HCT116 (cell line): Measurements from ENCODE around the gene CES3. TPM values are rescaled to one million over a fixed set of nuclear protein-coding genes. Genes with fewer than 3 reads are reported as not detected.

ENCODE experiments used
- ATAC-seq: fragments of 200-7000 bp; cut with Tn5 transposase; 2 replicates; pipeline ENCODE4 v1.9.1; 2020; ENCODE audit warnings: mild to moderate bottlenecking, moderate library complexity
- BruUV-seq: library from RNA; stranded (reverse); fragments of 400-500 nt; replicated peaks from 2 replicates; lab custom pipeline; 2021; lab: Mats Ljungman, UMichigan
- CTCF ChIA-PET: fragments of 300-600 bp; sonication (Branson Sonifier 250); formaldehyde crosslinking; loops from one replicate; lab custom pipeline; 2021; ENCODE audit warnings: antibody characterized with exemption; lab: Charles Lee
- POLR2A ChIA-PET: fragments of 300-600, 350-600 bp; sonication (Branson Sonifier 250); formaldehyde crosslinking; loops from one replicate; lab custom pipeline; 2021; ENCODE audit warnings: antibody characterized with exemption; lab: Charles Lee
- RAD21 ChIA-PET, 2 experiments: fragments of 300-600 bp; sonication (Branson Sonifier 250); formaldehyde crosslinking; loops; one replicate each; lab custom pipeline; 2023; ENCODE audit warnings: low total read pairs in 2 of 2; ENCODE audit not compliant: uncharacterized antibody in 2 of 2, unreplicated experiment in 2 of 2, low non-redundant PET in 1 of 2; lab: Charles Lee
- DNase-seq: peaks from one replicate; pipeline ENCODE4 v3.0.0-alpha.2; 2010; ENCODE audit warnings: low read depth, low spot score
- H2AFZ ChIP-seq: fragments of 200-600 bp; shearing (Covaris generic), sonication (generic); 2 replicates; pipeline ENCODE4 v1.6.1; 2017; ENCODE audit warnings: low read depth, mixed run types, mixed read lengths, antibody characterized with exemption, low read length; ENCODE audit not compliant: poor library complexity, severe bottlenecking
- H3K27ac ChIP-seq: 2 replicates; pipeline ENCODE4 v1.5.1; 2012; ENCODE audit warnings: low read depth, low read length
- H3K27me3 ChIP-seq: fragments of 200-600 bp; sonication (generic); 2 replicates; pipeline ENCODE4 v1.6.1; 2016; ENCODE audit warnings: mixed run types, low read length, mixed read lengths; ENCODE audit not compliant: insufficient read depth
- H3K36me3 ChIP-seq, 2 experiments: fragments of 200-500 bp in 1 of 2; fragments of 200-600 bp in 1 of 2; sonication (Bioruptor generic) in 1 of 2; sonication (generic) in 1 of 2; 2 replicates each; pipeline versions ENCODE4 v1.5.1 to v1.6.1; 2014 to 2016; ENCODE audit warnings: low read length in 2 of 2, inconsistent platforms in 1 of 2, mixed read lengths in 1 of 2, mixed run types in 1 of 2; ENCODE audit not compliant: insufficient read depth in 2 of 2, control insufficient read depth in 1 of 2
- H3K4me1 ChIP-seq, 2 experiments: fragments of 200-600 bp in 1 of 2; sonication (generic) in 1 of 2; 2 replicates each; pipeline versions ENCODE4 v1.5.1 to v1.6.1; 2012 to 2017; ENCODE audit warnings: low read length in 2 of 2, inconsistent platforms in 1 of 2, mild to moderate bottlenecking in 1 of 2, mixed read lengths in 1 of 2, mixed run types in 1 of 2, moderate library complexity in 1 of 2; ENCODE audit not compliant: insufficient read depth in 2 of 2, control insufficient read depth in 1 of 2
- H3K4me2 ChIP-seq: fragments of 200-600 bp; sonication (generic); 2 replicates; pipeline ENCODE4 v1.6.1; 2017; ENCODE audit warnings: mixed run types, low read length, mixed read lengths
- H3K4me3 ChIP-seq, 2 experiments: fragments of 200-600 bp in 1 of 2; sonication (generic) in 1 of 2; replicated peaks in 1 of 2; 2 replicates each; pipeline ENCODE4 v1.5.1; 2011 to 2016; ENCODE audit warnings: low read length in 2 of 2, control low read depth in 1 of 2, low read depth in 1 of 2, mild to moderate bottlenecking in 1 of 2, mixed read lengths in 1 of 2, mixed run types in 1 of 2
- H3K79me2 ChIP-seq: fragments of 200-600 bp; sonication (generic); 2 replicates; pipeline ENCODE4 v1.6.1; 2017; ENCODE audit warnings: mild to moderate bottlenecking, mixed run types, low read length, moderate library complexity, mixed read lengths; ENCODE audit not compliant: insufficient read depth
- H3K9ac ChIP-seq: fragments of 200-600 bp; sonication (generic); 2 replicates; pipeline ENCODE4 v1.6.1; 2016; ENCODE audit warnings: low read length, mixed read lengths
- H3K9me2 ChIP-seq: fragments of 200-600 bp; sonication (generic), shearing (Covaris generic); 2 replicates; pipeline ENCODE4 v1.6.1; 2017; ENCODE audit warnings: mixed run types, mild to moderate bottlenecking, moderate library complexity; ENCODE audit not compliant: insufficient read depth
- H3K9me3 ChIP-seq, 2 experiments: fragments of 200-500 bp in 1 of 2; fragments of 200-600 bp in 1 of 2; sonication (Bioruptor generic) in 1 of 2; sonication (generic) in 1 of 2; 2 replicates each; pipeline ENCODE4 v1.6.1; 2014 to 2017; ENCODE audit warnings: low read length in 2 of 2, mixed read lengths in 2 of 2, inconsistent platforms in 1 of 2, low read depth in 1 of 2, mild to moderate bottlenecking in 1 of 2, mixed run types in 1 of 2, moderate library complexity in 1 of 2; ENCODE audit not compliant: control insufficient read depth in 1 of 2, insufficient read depth in 1 of 2
- H4K20me1 ChIP-seq: fragments of 200-600 bp; sonication (generic), shearing (Covaris generic); 2 replicates; pipeline ENCODE4 v1.6.1; 2017; ENCODE audit warnings: mixed run types, mild to moderate bottlenecking, moderate library complexity; ENCODE audit not compliant: insufficient read depth
- CEBPB ChIP-seq: IDR thresholded peaks from 2 replicates; pipeline ENCODE4 v1.6.1; 2012; ENCODE audit warnings: low read depth
- EGR1 ChIP-seq: IDR thresholded peaks from 2 replicates; pipeline ENCODE4 v1.6.1; 2012; ENCODE audit warnings: low read depth
- ELF1 ChIP-seq: IDR thresholded peaks from 2 replicates; pipeline ENCODE4 v1.6.1; 2012; ENCODE audit warnings: low read depth, borderline replicate concordance
- EZH2 ChIP-seq: fragments of 200-600 bp; sonication (generic); IDR thresholded peaks from 2 replicates; pipeline ENCODE4 v1.6.1; 2017; ENCODE audit warnings: antibody characterized with exemption, mixed run types
- FOSL1 ChIP-seq: IDR thresholded peaks from 2 replicates; pipeline ENCODE4 v1.6.1; 2012; ENCODE audit warnings: low read depth
- JUND ChIP-seq: IDR thresholded peaks from 2 replicates; pipeline ENCODE4 v1.6.1; 2012
- POLR2AphosphoS5 ChIP-seq: IDR thresholded peaks from 2 replicates; pipeline ENCODE4 v1.6.1; 2011; ENCODE audit warnings: mild to moderate bottlenecking, low read depth, low read length, moderate library complexity
- RAD21 ChIP-seq: IDR thresholded peaks from 2 replicates; pipeline ENCODE4 v1.6.1; 2012; ENCODE audit warnings: low read depth, mild to moderate bottlenecking
- SIN3A ChIP-seq: IDR thresholded peaks from 2 replicates; pipeline ENCODE4 v1.6.1; 2012; ENCODE audit warnings: low read depth
- SP1 ChIP-seq: IDR thresholded peaks from 2 replicates; pipeline ENCODE4 v1.6.1; 2012; ENCODE audit warnings: low read depth
- SRF ChIP-seq: IDR thresholded peaks from 2 replicates; pipeline ENCODE4 v1.6.1; 2012; ENCODE audit warnings: low read depth
- YY1 ChIP-seq: IDR thresholded peaks from 2 replicates; pipeline ENCODE4 v1.6.1; 2011; ENCODE audit warnings: low read length, low read depth, moderate library complexity, mild to moderate bottlenecking; ENCODE audit not compliant: insufficient replicate concordance; ENCODE audit errors: extremely low read depth
- ZFX ChIP-seq: fragments of 450-650 bp; IDR thresholded peaks from 2 replicates; pipeline ENCODE4 v1.6.1; 2017
- ZNF274 ChIP-seq: fragments of 200-500 bp; sonication (Bioruptor generic); IDR thresholded peaks from 2 replicates; pipeline ENCODE4 v1.6.1; 2014; ENCODE audit warnings: mild to moderate bottlenecking, low read depth, low read length, inconsistent platforms
- intact Hi-C: fragments of 100-400 bp; cut with micrococcal nuclease; formaldehyde crosslinking; loops from 2 replicates; pipeline ENCODE4 v1.10.0; 2022
- total RNA-seq: library from RNA; stranded (reverse); gene quantifications from one replicate; pipeline ENCODE4 v1.2.1, GENCODE V29; 2021; ENCODE audit not compliant: unreplicated experiment
- TF ChIP-seq, protein P1 (sequence below): IDR thresholded peaks from 2 replicates; pipeline ENCODE4 v1.6.1; 2012
- TF ChIP-seq, protein P2 (sequence below): IDR thresholded peaks from 2 replicates; pipeline ENCODE4 v1.6.1; 2012

Gene CES3
- total RNA-seq, 1 experiment from 2014 or later, result 10.8 TPM

DNA sequence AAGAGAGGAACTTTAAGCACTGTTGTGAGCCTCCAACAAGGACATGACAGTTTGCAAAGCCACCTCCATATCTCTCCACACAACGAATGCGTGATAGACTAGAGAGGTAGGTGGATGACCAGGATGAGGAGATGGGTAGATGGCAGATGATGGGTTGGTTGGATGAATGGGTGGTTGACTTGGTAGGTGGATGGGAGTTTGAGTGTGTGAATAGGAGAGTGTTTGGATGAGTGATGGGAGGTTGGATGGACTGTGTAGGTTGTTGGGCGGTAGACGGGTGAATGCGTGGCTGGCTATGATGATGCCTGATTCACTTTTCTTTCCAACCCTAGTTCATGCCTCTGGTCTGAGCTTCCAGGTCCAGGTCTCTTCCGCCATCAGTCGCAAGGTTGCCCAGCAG is 46.5 kb upstream of the CES3 start:
- H3K4me3 ChIP-seq, result no peak overlapping the region
- POLR2A ChIA-PET, result no interaction called here
- intact Hi-C loops, result no loop called here
- H3K27me3 ChIP-seq, result no peaks in the 10 kb centered on the region
- RAD21 ChIA-PET, result no interaction called here
- ATAC-seq, result no peak
- no peaks in the 10 kb centered on the region for H3K9me3 ChIP-seq
- no peak overlapping the region for H2AFZ ChIP-seq
- no TSS peak for BruUV-seq
- no peak overlapping the region for H3K27ac ChIP-seq
- H3K4me1 ChIP-seq, result peaks cover 0 to 13% of the 10 kb centered on the region in 2 experiments; a peak in 2 of 4 replicates
- no peak for DNase-seq
- H3K9ac ChIP-seq, result no peak overlapping the region
- no peaks in the 10 kb centered on the region for H3K36me3 ChIP-seq
- TF ChIP-seq ZNF274 (no peak), EZH2 (no peak), SP1 (no peak), RAD21 (no peak), SRF (no peak), SIN3A (no peak), JUND (no peak), ELF1 (no peak), EGR1 (no peak), FOSL1 (no peak), POLR2AphosphoS5 (no peak), CEBPB (no peak), ZFX (no peak), YY1 (no peak)
- TF ChIP-seq, protein P1, sequence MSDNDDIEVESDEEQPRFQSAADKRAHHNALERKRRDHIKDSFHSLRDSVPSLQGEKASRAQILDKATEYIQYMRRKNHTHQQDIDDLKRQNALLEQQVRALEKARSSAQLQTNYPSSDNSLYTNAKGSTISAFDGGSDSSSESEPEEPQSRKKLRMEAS, result no peak
- TF ChIP-seq, protein P2, sequence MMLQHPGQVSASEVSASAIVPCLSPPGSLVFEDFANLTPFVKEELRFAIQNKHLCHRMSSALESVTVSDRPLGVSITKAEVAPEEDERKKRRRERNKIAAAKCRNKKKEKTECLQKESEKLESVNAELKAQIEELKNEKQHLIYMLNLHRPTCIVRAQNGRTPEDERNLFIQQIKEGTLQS, result no peak
- H3K79me2 ChIP-seq, result no peaks in the 10 kb centered on the region
- CTCF ChIA-PET, result interaction anchor here (0.8 kb wide), 1 partner anchor 14 kb away, joined by 3 read pairs; no protein-coding TSS in a partner anchor
- H3K9me2 ChIP-seq, result no peaks in the 10 kb centered on the region
- H4K20me1 ChIP-seq, result no peaks in the 10 kb centered on the region
- no peak overlapping the region for H3K4me2 ChIP-seq
